ENCODE measurements around the gene MGRN1.

Gene MGRN1

DNA sequence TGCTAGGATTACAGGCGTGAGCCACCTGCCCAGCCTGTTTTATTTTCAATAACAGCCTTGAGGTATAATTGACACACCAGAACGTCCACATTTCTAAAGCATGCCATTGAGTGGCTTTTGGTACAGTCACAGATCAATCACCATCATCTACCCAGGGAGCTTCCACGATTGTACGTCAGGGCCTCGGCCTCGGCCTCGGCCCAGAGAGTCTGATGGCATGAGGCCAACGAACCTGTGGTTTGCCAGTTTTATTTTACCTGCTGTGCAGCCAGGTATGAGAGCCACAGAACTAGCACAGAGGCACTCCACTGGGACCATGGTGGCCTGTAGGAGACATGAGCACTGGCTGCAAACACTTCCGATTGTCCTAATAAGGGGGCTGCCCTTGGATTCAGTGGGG, 18.3 kb upstream of the MGRN1 start:
- no peak for DNase-seq

DNA sequence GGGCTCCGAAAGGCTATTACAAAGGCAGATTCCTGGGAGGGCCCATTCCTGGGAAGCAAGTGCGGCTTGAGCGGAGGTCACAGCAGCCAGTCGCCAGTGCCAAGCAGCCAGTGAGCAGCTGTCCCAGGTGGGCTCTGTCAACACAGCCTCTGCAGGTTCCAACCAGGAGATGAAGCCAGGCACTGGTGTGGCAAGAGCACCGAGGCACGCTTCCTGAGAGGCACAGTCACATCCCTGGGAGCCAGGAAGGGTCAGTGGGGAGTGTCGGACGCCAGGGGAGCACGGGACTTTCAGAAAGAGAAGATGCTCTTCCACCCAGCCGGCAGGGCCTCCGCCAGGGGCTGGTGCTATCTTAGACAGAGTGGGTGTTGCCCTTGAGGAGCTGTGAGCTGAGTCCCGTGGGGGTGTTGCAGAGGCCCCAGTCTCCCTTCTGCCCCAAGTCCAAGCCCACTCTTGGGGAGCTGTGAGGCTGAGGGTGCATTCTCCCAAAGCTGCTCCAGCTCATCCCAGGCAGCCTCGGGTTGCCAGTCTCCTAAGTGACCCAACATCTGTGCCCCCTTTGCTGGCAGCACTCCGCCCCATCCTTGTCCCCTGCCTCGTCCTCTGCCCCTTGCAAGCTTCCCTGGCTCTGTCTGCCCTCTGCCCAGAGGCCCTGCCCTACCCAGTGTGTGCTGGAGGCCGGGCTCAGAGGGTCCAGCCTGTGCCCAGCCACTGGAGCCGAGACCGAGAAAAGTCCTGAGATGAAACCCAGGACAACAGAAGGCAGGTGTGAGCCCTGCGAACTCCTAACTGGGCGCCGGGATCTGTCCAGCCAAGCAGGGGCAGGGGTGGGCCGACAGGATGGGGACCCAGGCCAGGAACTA, 16.6 kb upstream of the MGRN1 start:
- no peak for DNase-seq

GRCh38 chr16:4608704-4608980, 16.0 kb upstream of the MGRN1 start:
- no peak for DNase-seq

DNA sequence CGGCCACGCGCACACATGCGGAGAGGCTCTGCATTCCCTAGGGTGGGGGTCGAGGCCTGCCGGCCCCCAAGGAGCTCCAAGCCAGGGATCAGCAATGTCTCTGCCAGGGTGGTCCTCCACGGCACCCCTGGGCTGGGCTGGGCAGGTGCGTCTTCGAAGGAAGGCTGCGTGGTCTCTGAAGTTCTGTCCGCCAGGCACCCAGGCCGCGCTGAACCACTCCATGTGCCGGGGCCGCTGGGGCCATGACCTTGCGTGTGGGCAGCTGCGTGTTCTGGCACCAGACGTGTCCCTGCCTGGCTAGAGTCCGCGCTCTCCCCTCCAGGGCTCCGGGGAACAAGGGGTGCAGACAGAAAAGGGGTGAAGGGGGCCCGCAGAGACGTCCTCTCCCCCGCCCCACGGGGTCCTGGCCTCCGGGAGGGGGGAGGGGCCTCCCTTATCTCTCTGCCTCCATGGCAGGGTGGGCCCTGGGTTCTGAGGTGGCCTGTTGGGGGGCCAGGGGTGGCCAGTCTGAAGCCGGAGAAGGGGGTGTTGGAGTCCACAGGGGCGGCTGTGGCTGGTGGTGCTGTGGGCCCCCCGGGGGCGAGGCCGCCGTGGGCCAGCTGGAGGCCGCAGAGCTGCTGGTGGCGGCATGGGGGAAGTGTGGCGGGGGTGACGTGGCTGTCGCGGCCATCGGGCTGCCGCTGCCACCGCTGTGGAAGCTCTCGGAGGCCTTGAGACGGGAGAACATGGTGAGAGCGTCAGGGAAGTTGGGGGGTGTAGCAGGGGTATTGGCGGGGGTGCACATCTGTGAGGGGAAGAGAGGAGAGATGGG, 15.2 kb upstream of the MGRN1 start:
- DNase-seq: no peak

DNA sequence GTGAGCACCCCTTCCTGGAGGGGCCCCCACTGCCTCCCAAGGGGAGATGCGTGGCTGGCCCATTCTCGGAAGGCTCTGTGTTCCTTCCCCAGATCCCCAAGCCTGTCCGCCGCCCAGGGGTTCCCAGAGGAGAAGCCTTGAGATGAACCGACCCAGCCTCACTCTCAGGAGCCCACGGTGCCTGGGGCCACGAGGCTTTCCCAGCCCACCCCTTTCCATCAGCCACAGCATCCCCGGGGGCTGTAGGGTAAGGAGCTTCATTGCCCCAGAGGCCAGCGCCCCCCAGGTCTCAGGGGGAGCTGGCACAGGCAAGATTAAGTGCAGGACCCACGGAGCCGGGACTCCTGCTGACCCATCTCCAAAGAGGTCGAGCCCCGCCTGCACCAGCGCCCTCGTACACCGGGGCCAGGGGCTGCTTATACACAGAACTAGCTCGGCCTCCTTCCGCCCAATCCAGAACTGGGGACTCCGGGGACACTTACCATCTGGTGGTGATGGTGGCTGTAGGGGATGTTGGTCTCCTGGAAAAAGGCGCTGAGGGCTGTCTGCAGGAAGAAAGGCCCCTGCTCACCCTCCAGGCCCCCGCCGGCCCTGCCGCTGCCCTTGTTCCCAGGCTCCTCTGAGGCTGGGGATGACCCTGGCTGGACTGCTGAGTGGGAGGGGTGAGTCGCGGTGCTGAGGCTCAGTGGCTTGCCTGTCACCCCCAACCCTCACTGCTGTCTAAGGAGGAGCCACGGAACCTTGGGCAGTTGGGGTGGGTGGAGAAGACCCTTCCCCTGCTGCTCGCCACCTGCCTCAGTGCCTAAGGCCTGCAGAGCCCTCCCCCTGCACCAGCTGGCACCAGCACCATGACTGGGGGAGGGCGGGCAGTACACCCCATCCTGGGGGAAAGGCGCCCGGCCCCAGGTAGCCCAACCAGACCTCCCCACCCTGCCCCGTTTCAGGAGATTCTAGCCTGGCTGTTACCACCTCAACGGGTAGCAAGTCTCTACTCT, 14.3 kb upstream of the MGRN1 start:
- DNase-seq: no peak

DNA sequence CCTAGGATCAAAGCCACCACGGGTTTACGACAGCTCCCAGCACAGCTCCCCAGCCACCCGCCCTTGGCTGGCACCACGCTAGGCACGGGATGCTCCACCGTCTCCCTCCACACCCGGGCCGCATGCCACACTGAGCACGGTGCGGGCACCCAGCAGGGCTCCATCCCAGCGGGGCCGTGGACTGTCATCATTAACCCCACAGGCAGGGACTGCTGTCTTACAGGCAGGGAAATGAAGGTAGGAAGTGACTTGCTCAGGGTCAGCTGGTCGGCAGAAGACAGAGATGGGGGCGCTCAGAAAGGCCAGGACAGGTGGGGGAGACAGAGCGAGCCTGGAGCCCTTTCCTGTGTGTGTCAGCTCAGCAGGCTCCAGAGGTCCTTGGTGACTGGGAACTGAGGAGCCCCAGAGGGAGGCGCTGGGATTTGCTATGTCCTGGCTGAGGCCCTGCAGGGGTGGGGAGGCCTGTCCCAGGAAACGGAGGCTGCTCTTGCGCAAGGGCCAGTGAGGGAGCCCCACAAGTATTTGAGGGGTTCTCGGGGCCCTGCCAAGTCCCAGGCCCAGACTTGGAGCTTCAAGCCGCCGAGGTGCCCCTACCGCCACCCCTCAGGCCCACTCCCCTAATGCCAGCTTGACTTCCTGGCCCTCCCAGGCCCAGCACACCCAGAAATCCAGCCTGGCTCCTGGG, 13.1 kb upstream of the MGRN1 start:
- no peak for DNase-seq

GRCh38 chr16:4612474-4612931, 12.1 kb upstream of the MGRN1 start:
- no peak for DNase-seq

- DNase-seq: no peak
These were observed 11.5 kb upstream of the MGRN1 start for GRCh38 chr16:4612977-4613635.

DNA sequence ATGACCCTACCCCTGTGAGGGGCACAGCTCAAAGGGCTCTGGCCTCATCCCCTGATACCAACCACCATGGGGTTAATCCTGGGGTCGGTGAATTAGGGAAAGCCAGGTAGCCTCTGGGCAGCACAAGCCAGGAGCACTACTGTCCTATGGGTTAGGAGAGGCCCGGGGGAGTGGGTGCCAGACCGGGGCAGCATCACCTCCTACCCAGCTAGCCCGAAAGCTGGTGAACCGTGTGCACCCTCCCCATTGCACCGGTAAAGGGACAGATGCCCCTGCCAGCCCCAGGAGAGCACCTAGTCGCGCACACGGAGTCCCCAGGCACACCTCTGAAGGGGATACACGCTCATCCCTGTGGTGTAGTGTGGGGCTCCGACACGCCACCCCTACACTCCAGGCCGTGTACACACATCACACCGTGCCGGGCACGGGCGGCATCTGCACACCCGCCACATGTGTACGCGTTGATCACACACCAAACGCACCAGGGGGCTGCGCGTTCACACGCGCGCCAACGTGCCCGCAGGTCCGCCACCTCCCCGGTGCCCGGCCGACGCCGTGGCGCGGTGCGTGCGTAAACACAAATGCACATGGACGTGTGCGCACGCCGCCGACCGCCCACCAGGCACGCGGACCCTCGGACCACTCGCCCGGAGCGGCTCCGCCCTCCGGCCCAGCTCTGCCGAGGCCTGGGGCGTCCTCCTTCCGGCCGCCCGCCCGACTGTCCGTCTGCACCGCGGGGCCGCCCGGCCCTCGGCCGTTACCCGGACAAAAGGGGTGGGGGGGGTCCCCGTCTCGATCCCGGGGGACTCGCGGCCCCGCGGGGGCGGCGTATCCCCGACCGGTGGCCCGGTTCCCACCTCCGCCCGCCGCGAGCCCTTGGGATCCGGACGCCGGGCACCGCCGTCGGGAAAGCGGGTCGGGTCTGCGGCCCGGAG, 10.7 kb upstream of the MGRN1 start:
- DNase-seq: peak; percentile 45 to 50

GRCh38 chr16:4614571-4615383, 9.8 kb upstream of the MGRN1 start, which contains the start of gene UBALD1:
Gene UBALD1 (minus strand): TSS chr16:4614888. CDS start chr16:4614797, 91 bp downstream.
- peak; percentile 80 to 84 for DNase-seq

DNA sequence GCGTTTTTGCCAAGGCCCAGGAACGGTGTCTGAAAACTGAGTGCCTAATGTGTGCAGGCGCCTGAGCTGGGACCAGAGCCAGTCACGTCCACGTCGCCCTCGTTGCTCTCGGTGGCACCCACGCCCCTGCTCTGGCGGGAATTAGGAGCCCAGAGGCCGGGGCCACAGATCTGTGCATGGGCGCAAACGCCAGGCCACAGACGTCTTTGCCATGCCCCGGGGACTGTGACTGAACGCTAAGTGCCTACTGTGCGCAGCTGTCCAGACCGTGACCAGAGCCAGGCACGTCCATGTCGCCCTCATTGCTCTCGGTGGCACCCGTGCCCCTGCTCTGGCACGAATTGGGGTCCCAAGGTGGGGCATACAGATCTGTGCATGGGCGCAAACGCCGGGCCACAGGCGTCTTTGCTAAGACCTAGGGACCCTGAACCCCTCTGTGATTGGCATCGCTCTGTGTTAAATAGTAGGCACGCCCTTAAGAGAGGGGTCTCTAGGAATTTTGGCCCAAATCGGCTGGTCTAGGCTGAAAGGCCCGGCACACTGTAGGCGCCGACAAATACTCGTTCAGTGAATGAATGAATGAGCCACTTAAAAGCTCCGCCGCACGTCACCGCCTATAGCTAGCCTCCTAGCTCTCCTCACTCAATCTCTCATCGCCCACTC, 9.1 kb upstream of the MGRN1 start:
- DNase-seq: peak in 1 of 2 experiments; percentile 24

DNA sequence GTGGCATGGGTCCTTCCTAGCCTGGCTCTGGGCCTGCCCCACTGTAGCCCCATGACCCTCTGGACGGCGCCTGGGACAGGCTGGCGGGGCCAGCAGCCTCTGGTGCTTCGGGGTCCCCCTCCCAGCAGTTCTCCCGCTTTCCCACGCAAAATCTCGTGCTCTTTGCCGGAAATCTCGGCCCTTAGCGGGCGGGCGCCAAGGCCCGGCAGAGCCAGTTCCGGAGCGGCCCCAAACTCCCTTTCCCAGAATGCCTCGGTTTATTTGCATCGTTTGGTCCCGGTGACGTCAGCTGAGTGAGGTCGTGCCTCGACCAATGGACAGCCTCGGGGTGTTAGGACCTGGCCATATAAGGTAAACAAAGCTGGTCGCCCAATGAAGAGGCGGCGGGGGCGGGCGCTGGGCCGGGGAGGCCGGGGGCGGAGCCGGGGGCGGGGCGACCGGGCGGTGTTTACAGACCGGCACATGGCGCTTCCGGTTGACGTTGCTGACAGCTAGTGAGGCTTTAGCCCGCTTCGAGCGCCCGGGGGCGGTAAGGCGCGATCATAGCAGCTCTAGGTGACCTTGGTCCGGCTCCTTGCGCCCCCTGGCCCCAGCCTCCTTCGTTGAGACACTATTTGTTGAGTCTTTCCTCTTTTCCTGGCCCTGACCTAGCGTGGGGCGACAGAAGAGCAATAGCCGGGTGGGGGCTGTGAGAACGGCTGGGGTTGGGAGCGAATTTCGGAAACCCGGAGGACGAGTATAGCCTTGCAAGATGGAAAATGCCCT, 8.4 kb upstream of the MGRN1 start:
- DNase-seq: peak; percentile 98 to 99

DNA sequence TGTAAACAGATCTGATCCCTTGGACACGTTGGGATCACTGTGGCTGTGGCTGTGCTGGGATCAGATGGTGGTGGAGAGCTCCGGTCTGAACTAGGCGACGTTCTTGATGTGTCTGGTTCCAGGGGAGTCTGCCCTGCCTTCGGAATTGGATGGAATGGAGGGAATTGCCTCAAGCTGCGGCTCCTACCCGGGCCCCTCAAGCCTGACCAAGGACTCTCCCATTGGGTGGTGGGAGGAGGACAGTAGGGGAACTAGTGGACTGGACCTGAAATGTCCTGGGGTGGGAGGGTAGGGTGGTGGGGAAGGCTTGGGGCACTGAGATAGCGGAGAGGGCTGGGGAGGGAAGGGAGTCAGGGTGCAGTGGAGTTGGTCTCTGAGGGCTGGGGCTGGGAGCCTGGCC, 6.7 kb upstream of the MGRN1 start:
- DNase-seq: no peak

DNA sequence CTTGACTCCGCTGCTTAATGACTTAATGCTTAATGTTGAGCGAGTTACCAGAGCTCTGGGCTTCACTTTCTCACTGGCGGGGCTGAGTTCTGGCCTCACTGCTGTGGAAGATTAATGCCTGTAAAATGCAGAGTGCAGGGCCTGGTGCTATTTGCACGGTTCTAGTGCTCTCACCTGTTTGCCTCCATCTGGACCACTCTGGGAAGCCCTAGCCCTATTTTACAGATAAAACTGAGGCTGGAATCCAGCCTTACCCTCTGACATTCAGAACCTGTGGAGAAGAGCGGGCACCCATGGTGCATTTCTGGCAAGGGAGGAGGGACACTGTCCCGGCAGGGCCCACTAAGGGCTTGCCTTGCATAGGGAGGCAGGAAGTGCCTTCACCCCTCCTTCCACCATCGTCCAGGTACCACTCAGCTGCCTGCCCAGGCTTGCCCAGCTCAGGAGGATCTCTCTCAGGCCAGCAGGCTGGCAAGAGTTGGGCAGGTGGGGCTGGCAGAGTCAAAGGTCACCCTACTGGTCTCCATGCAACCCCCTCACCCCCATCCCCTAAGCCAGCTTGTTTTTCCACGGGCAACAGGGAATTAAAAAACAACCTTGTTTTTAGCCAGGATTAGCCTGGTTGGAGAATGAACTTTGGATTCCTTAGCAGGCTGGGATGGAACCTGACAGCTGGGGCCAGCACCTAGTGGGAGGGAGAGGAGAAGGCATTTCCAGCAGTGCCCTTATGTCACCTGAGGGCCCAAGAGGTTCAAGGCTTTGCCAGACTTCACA, 5.8 kb upstream of the MGRN1 start:
- DNase-seq: no peak

GRCh38 chr16:4623593-4623992, 1.0 kb upstream of the MGRN1 start:
- no peak for DNase-seq

DNA sequence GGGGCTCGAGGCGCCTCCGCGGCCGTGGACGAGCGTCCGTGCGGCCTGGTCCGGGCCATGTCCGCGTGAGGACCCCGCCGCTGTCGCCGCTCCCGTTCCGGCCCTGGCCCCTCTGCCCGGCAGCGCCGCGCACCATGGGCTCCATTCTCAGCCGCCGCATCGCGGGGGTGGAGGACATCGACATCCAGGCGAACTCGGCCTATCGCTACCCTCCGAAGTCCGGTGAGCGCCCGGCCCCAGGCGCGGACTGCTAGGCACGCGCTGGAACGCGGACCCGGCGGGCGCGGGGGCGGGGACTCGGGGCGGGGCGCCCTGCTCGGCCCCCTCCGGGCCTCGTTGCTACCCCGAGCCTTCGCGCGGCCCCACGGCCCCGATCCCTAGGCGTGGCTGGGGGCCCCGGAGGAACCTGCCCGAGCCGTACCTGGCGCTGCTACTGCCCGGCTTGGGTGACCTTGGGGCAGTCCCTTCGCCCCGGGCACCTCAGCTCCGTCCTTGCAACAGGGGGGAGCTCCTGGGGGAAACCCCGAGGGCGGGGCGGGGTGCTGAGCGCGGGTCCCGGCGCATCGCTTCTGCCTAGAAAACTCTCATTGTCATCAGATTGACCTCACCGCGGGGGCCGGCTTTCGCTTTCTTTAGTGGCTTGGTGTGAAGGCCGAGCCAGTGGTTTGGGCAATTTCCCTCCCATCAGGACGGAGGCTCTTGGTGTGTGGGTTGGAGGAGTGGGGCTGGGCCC, 367 bp downstream of the MGRN1 start:
- DNase-seq: peak; percentile 84 to 89
